MM.1S (cell line): ENCODE measurements around the gene KIF7.

ENCODE experiments used
- DNase-seq: peaks from one replicate; pipeline ENCODE4 v3.0.0-alpha.2; 2015
- H2AFZ ChIP-seq: fragments of 300-600 bp; sonication (generic); 2 replicates; pipeline ENCODE4 v1.6.0; 2016; ENCODE audit warnings: antibody characterized with exemption, low read length
- H3F3A ChIP-seq: fragments of 300-600 bp; sonication (generic); 2 replicates; pipeline ENCODE4 v1.6.1; 2016; ENCODE audit warnings: mild to moderate bottlenecking, antibody characterized with exemption, low read length, moderate library complexity, mixed read lengths; ENCODE audit not compliant: insufficient read depth
- H3K27ac ChIP-seq: fragments of 300-600 bp; sonication (generic); 2 replicates; pipeline ENCODE4 v1.5.1; 2016; ENCODE audit warnings: mild to moderate bottlenecking, low read length
- H3K27me3 ChIP-seq: fragments of 300-600 bp; sonication (generic); replicated peaks from 2 replicates; pipeline ENCODE4 v1.6.0; 2016; ENCODE audit warnings: low read length; ENCODE audit not compliant: insufficient read depth
- H3K36me3 ChIP-seq: fragments of 300-600 bp; sonication (generic); replicated peaks from 2 replicates; pipeline ENCODE4 v1.6.1; 2016; ENCODE audit warnings: mild to moderate bottlenecking, low read length, mixed read lengths; ENCODE audit not compliant: insufficient read depth
- H3K4me1 ChIP-seq: fragments of 300-600 bp; sonication (generic); 2 replicates; pipeline ENCODE4 v1.6.1; 2016; ENCODE audit warnings: low read length, mixed read lengths
- H3K4me2 ChIP-seq: fragments of 300-600 bp; sonication (generic); 2 replicates; pipeline ENCODE4 v1.6.0; 2016; ENCODE audit warnings: low read depth, low read length
- H3K4me3 ChIP-seq: fragments of 300-600 bp; sonication (generic); 2 replicates; pipeline ENCODE4 v1.5.1; 2016; ENCODE audit warnings: low read length, mixed read lengths
- H3K79me2 ChIP-seq: fragments of 300-600 bp; sonication (generic); 2 replicates; pipeline ENCODE4 v1.6.1; 2016; ENCODE audit warnings: mixed run types, low read length, mixed read lengths
- H3K9ac ChIP-seq: fragments of 300-600 bp; sonication (generic); 2 replicates; pipeline ENCODE4 v1.6.1; 2016; ENCODE audit warnings: low read length, mixed read lengths
- H3K9me2 ChIP-seq: fragments of 300-600 bp; sonication (generic); replicated peaks from 2 replicates; pipeline ENCODE4 v1.6.1; 2016; ENCODE audit warnings: mild to moderate bottlenecking, low read length, mixed read lengths; ENCODE audit not compliant: insufficient read depth
- H3K9me3 ChIP-seq: fragments of 300-600 bp; sonication (generic); replicated peaks from 2 replicates; pipeline ENCODE4 v1.6.1; 2016; ENCODE audit warnings: mild to moderate bottlenecking, low read length, mixed read lengths; ENCODE audit not compliant: insufficient read depth
- H4K20me1 ChIP-seq: fragments of 300-600 bp; sonication (generic); 2 replicates; pipeline ENCODE4 v1.6.1; 2016; ENCODE audit warnings: mild to moderate bottlenecking, low read length, moderate library complexity, mixed read lengths; ENCODE audit not compliant: insufficient read depth
- EZH2 ChIP-seq: fragments of 300-600 bp; sonication (generic); optimal IDR thresholded peaks from 2 replicates; pipeline ENCODE3; 2017; ENCODE audit warnings: low read depth, mild to moderate bottlenecking, antibody characterized with exemption, low read length, mixed read lengths
- EZH2phosphoT487 ChIP-seq: fragments of 300-600 bp; sonication (generic); IDR thresholded peaks from 2 replicates; pipeline ENCODE4 v1.6.1; 2018; ENCODE audit warnings: antibody characterized with exemption, low read length
- TF ChIP-seq, protein P1 (sequence below): fragments of 300-600 bp; sonication (generic); IDR thresholded peaks from 2 replicates; pipeline ENCODE4 v1.5.1; 2016; ENCODE audit warnings: antibody characterized with exemption, low read length, mixed read lengths

Gene KIF7

DNA sequence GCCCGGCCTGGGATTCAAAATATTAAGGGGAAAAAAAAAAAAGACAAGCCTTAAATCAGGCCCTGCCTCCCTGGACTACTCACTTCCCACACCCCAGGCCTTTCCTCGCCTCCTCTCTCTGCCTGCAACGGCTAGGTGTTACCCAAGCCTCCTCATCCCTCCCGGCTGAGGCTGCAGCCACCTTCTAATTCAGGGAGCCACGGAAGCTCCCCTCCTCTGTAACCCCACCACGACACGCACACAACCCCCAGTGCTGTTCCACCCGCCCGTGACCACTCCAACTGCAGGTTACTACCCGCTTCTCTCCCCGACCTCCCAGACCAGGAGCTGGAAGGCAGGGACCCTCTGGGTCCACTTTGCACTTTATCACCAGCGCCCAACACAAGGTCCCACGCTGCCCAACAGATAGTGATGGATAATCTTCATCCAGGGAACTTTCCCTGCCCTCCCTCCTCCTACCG lies 936 bp downstream of the KIF7 start:
- H3K9me3 ChIP-seq = no peaks in the 10 kb centered on the region
- no peak overlapping the region for H3K9ac ChIP-seq
- peaks cover 13% of the 10 kb centered on the region for H3K4me1 ChIP-seq
- TF ChIP-seq EZH2 (no peak), EZH2phosphoT487 (no peak)
- TF ChIP-seq, protein P1, sequence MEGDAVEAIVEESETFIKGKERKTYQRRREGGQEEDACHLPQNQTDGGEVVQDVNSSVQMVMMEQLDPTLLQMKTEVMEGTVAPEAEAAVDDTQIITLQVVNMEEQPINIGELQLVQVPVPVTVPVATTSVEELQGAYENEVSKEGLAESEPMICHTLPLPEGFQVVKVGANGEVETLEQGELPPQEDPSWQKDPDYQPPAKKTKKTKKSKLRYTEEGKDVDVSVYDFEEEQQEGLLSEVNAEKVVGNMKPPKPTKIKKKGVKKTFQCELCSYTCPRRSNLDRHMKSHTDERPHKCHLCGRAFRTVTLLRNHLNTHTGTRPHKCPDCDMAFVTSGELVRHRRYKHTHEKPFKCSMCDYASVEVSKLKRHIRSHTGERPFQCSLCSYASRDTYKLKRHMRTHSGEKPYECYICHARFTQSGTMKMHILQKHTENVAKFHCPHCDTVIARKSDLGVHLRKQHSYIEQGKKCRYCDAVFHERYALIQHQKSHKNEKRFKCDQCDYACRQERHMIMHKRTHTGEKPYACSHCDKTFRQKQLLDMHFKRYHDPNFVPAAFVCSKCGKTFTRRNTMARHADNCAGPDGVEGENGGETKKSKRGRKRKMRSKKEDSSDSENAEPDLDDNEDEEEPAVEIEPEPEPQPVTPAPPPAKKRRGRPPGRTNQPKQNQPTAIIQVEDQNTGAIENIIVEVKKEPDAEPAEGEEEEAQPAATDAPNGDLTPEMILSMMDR = no peak
- H3K27ac ChIP-seq = no peak overlapping the region
- H2AFZ ChIP-seq = no peak overlapping the region
- no peak overlapping the region for H3K4me2 ChIP-seq
- no peaks in the 10 kb centered on the region for H3K79me2 ChIP-seq
- no peak overlapping the region for H3K4me3 ChIP-seq
- no peaks in the 10 kb centered on the region for H3K36me3 ChIP-seq
- no peaks in the 10 kb centered on the region for H3K9me2 ChIP-seq
- DNase-seq = no peak
- peaks cover 11% of the 10 kb centered on the region for H3F3A ChIP-seq
- no peaks in the 10 kb centered on the region for H4K20me1 ChIP-seq
- H3K27me3 ChIP-seq = no peaks in the 10 kb centered on the region

DNA sequence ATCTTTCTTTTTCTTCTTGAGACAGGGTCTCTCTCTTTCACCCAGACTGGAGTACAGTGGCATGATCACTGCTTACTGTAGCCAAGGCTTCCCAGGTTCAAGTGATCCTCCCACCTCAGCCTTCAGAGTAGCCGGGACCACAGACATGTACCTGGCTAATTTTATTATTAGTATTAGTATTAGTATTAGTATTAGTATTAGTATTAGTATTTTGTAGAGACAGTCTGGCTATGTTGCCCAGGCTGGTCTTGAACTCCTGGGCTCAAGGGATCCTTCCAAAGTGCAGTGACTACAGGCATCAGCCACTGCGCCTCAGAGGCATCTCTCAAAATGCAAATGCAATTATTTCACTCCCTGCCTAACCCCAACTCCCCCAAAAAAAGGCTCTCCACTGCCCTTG lies 1.7 kb downstream of the KIF7 start:
- Histone ChIP-seq H3K4me1 (peaks cover 13% of the 10 kb centered on the region), H2AFZ (no peak overlapping the region), H4K20me1 (no peaks in the 10 kb centered on the region), H3K9me2 (no peaks in the 10 kb centered on the region), H3F3A (peaks cover 11% of the 10 kb centered on the region), H3K9me3 (no peaks in the 10 kb centered on the region), H3K79me2 (no peaks in the 10 kb centered on the region), H3K4me3 (no peak overlapping the region), H3K9ac (no peak overlapping the region), H3K27me3 (no peaks in the 10 kb centered on the region), H3K4me2 (no peak overlapping the region), H3K36me3 (no peaks in the 10 kb centered on the region), H3K27ac (no peak overlapping the region)
- TF ChIP-seq EZH2 = no peak
- TF ChIP-seq EZH2phosphoT487 = no peak
- TF ChIP-seq, protein P1 = no peak
- no peak for DNase-seq

DNA sequence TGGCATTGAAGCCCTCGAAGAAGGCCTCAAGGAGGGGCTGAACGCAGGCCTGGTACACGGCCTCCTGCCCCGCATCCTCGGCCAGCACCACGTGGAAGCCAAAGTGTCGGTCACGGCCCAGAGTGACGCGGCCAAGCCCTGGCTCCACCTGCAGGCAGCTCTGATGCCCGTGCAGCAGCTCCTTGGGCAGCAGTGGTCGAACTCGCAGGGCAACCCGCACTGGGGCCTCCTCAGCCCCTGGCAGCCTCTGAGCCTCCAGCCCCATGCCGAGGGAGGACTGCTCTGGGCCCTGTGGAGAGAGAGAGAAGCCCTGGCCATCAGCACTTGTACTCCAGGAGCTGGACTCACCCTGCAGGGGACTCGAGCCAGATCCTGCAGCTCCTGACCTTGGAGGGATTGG lies 2.6 kb downstream of the KIF7 start:
- Histone ChIP-seq H3K27me3 (no peaks in the 10 kb centered on the region), H3K4me3 (no peak overlapping the region), H4K20me1 (no peaks in the 10 kb centered on the region), H3K4me2 (no peak overlapping the region), H3K9me3 (no peaks in the 10 kb centered on the region), H3K9me2 (no peaks in the 10 kb centered on the region), H3K9ac (no peak overlapping the region), H3K27ac (no peak overlapping the region), H3K79me2 (no peaks in the 10 kb centered on the region), H3K4me1 (peaks cover 13% of the 10 kb centered on the region), H2AFZ (no peak overlapping the region), H3F3A (peaks cover 11% of the 10 kb centered on the region), H3K36me3 (no peaks in the 10 kb centered on the region)
- TF ChIP-seq, protein P1 = no peak
- no peak for DNase-seq

DNA sequence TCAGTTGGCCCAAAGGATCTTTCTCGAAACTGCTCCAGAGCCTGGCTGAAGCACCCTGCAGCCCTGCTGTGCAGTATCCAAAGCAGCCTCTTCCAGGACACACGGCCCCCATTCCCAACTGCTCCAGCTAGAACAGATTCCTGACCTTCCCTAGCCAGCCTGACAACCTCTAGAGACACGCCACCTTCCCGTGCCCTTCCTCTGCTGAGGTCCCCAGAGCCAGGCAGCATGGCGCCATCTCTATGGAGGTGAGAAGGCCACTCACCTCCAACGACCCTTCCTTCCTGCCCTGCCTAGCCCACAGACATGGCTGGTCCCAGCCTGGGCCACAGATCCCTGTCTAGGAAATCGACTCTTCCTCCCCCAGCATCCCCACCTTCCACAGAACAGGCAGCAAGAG lies 3.1 kb downstream of the KIF7 start:
- H2AFZ ChIP-seq = no peak overlapping the region
- H3K9ac ChIP-seq = no peak overlapping the region
- TF ChIP-seq EZH2 (no peak), EZH2phosphoT487 (no peak)
- TF ChIP-seq, protein P1 = no peak
- no peak for DNase-seq
- peaks cover 17% of the 10 kb centered on the region for H3K4me1 ChIP-seq
- no peaks in the 10 kb centered on the region for H4K20me1 ChIP-seq
- no peaks in the 10 kb centered on the region for H3K36me3 ChIP-seq
- peaks cover 11% of the 10 kb centered on the region for H3F3A ChIP-seq
- no peak overlapping the region for H3K27ac ChIP-seq
- H3K9me3 ChIP-seq = no peaks in the 10 kb centered on the region
- no peaks in the 10 kb centered on the region for H3K9me2 ChIP-seq
- no peak overlapping the region for H3K4me2 ChIP-seq
- no peak overlapping the region for H3K4me3 ChIP-seq
- no peaks in the 10 kb centered on the region for H3K27me3 ChIP-seq
- no peaks in the 10 kb centered on the region for H3K79me2 ChIP-seq
